ENCODE data around the gene DOCK9.
"Not testable (repeated sequence)": the region's sequence is repeated elsewhere in the genome, so short reads cannot be mapped to it uniquely, and the experiment has no call there.

Gene DOCK9

GRCh38 chr13:98813993-98814392, 163.9 kb downstream of the DOCK9 start:
- TF ChIP-seq CTCF (conservative IDR thresholded peaks at IDR 0.05; ENCODE audit: low read depth, low read length) = no peak
- no peak for DNase-seq (ENCODE audit: low read depth)
- no peak overlapping the region for H3K4me3 ChIP-seq (ENCODE audit: low read depth, low read length)

- not testable (repeated sequence) for H3K4me3 ChIP-seq (ENCODE audit: low read depth, low read length); DNase-seq (ENCODE audit: low read depth)
Observed at GRCh38 chr13:98812186-98812790, 165.6 kb downstream of the DOCK9 start.

- no peak for DNase-seq (ENCODE audit: low read depth)
- no peak overlapping the region for H3K4me3 ChIP-seq (ENCODE audit: low read depth, low read length)
- no peak for TF ChIP-seq CTCF (conservative IDR thresholded peaks at IDR 0.05; ENCODE audit: low read depth, low read length)
Observed at GRCh38 chr13:98810746-98811145, 167.1 kb downstream of the DOCK9 start.

- H3K4me3 ChIP-seq (ENCODE audit: low read depth, low read length) = no peak overlapping the region
- no peak for TF ChIP-seq CTCF (conservative IDR thresholded peaks at IDR 0.05; ENCODE audit: low read depth, low read length)
- no peak for DNase-seq (ENCODE audit: low read depth)
Observed at GRCh38 chr13:98809345-98809777, 168.5 kb downstream of the DOCK9 start.

GRCh38 chr13:98807774-98808173, 170.1 kb downstream of the DOCK9 start:
- no peak for TF ChIP-seq CTCF (conservative IDR thresholded peaks at IDR 0.05; ENCODE audit: low read depth, low read length)
- DNase-seq (ENCODE audit: low read depth) = no peak
- H3K4me3 ChIP-seq (ENCODE audit: low read depth, low read length) = no peak overlapping the region

- H3K4me3 ChIP-seq (ENCODE audit: low read depth, low read length) = no peak overlapping the region
- TF ChIP-seq CTCF (conservative IDR thresholded peaks at IDR 0.05; ENCODE audit: low read depth, low read length) = no peak
- DNase-seq (ENCODE audit: low read depth) = no peak
Observed at GRCh38 chr13:98804336-98804855, 173.5 kb downstream of the DOCK9 start.

GRCh38 chr13:98803921-98804320, 173.9 kb downstream of the DOCK9 start:
- no peak overlapping the region for H3K4me3 ChIP-seq (ENCODE audit: low read depth, low read length)
- no peak for TF ChIP-seq CTCF (conservative IDR thresholded peaks at IDR 0.05; ENCODE audit: low read depth, low read length)
- no peak for DNase-seq (ENCODE audit: low read depth)
